ENCODE data around the gene ELP2.

GRCh38 chr18:36158266-36158867 is 28.7 kb downstream of the ELP2 start:
- peak; percentile 49 for TF ChIP-seq POLR2A (IDR thresholded peaks at IDR 0.05; ENCODE audit: low read depth, low read length)
- no peak for TF ChIP-seq CTCF (IDR thresholded peaks at IDR 0.05; ENCODE audit: extremely low read depth in 1 of 2, insufficient read depth in 1 of 2, low read depth in 1 of 2, low read length in 2 of 2)
- TF ChIP-seq EZH2 (IDR thresholded peaks at IDR 0.05; ENCODE audit: borderline replicate concordance, low read depth, low read length, severe bottlenecking): no peak
- no peak for TF ChIP-seq MYC (IDR thresholded peaks at IDR 0.05; ENCODE audit: low read depth, low read length)
- peak; percentile 79 for TF ChIP-seq JUN (IDR thresholded peaks at IDR 0.05; ENCODE audit: borderline replicate concordance, insufficient read depth, insufficient read length, low read depth)
- peak; percentile 75 for TF ChIP-seq POLR2AphosphoS5 (IDR thresholded peaks at IDR 0.05; ENCODE audit: insufficient read depth, low read depth, low read length)
- no peak for TF ChIP-seq MAX (IDR thresholded peaks at IDR 0.05; ENCODE audit: insufficient read depth, insufficient read length)
